Stimulated activated CD4-positive, alpha-beta T cell treated with anti-CD3 and anti-CD28 coated beads, Interleukin-2, amount 100 ng/mL, for 48 hours (primary cell): ENCODE results near the gene MRPL50.

Experiments used
- DNase-seq, 2 donors: peaks; one replicate each; pipeline ENCODE4 v3.0.0-alpha.2; 2020

Gene MRPL50

GRCh38 chr9:101372327-101373118 is 25.9 kb downstream of the MRPL50 start:
- DNase-seq = no peak

- DNase-seq = no peak
Observed at GRCh38 chr9:101371813-101372212, 26.6 kb downstream of the MRPL50 start.

- no peak for DNase-seq
Observed at GRCh38 chr9:101369884-101370531, 28.4 kb downstream of the MRPL50 start.

- DNase-seq = no peak
Observed at GRCh38 chr9:101369286-101369685, 29.1 kb downstream of the MRPL50 start.

- no peak for DNase-seq
Observed at GRCh38 chr9:101367323-101367722, 31.1 kb downstream of the MRPL50 start.

- DNase-seq = no peak
Observed at GRCh38 chr9:101366038-101366756, 32.2 kb downstream of the MRPL50 start.

DNA sequence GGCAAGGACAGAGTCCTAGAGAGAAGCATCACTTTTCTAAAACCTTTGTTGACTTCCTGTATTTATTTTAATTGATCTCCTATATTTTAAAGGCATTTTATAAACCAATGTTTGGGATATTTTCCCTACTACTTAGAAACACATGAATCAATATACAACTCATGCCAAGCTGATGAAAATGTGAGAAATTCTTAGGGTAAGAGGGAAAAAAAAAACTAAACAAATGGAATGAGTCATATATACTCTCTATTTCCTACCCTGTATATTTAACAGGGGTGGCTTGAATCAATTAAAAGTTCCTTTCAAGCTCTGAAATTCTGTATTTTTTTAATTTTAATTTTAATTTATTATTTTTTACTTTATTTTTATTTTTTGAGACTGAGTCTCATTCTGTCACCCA is 33.2 kb downstream of the MRPL50 start:
- DNase-seq = no peak

- DNase-seq = no peak
Observed at GRCh38 chr9:101362450-101362849, 36.0 kb downstream of the MRPL50 start.

DNA sequence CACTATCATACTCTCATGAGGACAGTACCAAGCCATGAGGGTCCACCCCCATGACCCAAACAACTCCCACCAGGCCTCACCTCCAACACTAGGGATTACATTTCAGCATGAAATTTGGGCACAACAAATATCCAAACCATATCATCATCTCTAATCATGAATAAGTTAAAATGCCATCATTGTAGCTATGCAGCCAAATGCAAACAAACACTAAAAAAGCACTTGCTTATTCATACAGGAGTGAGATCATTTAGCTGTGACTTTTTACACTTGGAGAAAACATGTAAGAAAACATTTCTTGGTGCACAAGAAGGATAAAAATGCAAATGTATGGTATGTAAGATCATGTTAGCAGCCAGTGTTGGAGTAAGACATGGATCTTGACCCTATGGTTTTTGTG is 37.8 kb downstream of the MRPL50 start:
- DNase-seq = no peak

DNA sequence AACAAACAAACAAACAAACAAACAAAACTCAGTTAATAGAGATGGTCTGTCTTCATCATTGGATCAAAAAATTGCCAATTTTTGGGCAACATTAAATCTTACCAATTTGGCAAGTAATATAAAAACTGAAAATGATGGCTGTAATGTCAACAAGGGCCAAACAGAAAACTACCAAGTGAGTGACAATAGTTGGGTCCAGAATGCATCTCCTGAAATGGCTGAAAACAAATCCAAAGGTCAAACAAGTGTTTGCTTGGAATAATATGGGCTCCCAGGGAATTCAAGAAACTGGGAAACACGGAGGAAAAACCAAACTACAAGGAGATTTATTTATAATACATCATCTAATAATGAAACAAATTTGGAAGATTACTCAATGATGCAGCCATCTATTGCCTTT is 38.7 kb downstream of the MRPL50 start:
- DNase-seq = no peak

- no peak for DNase-seq
Observed at GRCh38 chr9:101356619-101357018, 41.8 kb downstream of the MRPL50 start.

GRCh38 chr9:101354765-101355708 is 43.4 kb downstream of the MRPL50 start:
- DNase-seq = no peak

GRCh38 chr9:101354143-101354764 is 44.2 kb downstream of the MRPL50 start:
- DNase-seq = no peak

- DNase-seq = no peak
Observed at GRCh38 chr9:101353683-101354082, 44.7 kb downstream of the MRPL50 start.

GRCh38 chr9:101352892-101353463 is 45.4 kb downstream of the MRPL50 start:
- no peak for DNase-seq

DNA sequence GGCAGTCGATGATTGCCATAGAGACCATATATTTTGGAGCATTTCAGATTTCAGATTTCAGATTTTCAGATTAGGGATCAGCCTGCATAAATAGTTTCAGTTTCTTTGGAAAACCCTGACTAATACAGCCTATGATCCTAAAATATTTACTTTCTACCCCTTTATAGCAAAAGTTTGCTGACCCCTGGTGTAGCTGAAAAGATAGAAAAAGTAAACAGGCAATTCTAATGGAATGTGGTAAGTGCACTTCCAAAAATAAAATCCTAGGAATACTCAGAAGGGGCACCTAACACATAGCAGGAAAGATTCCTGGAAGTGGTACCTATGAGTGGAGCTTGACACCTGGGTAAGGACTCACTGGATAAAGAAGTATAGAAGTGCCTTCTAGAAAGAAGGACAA is 48.1 kb downstream of the MRPL50 start:
- no peak for DNase-seq

DNA sequence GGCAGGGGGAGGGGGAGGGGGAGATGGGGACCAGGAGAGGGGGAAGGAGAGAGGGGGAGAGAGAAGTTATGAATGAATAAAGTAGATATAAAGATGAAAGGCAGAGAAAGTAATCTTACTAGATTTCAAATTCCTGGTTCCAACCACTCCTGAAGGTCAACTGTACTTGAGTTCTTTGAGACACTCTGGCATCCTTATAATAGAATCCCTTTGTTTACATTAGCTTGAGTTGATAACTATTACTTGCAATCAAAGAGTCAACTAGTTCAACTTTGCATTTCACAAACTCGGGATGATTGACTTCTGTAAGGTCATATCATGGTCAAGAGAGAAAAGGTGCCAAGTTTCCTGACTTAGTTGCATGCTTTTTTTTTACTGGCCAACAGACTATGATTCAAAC is 55.8 kb downstream of the MRPL50 start:
- no peak for DNase-seq

DNA sequence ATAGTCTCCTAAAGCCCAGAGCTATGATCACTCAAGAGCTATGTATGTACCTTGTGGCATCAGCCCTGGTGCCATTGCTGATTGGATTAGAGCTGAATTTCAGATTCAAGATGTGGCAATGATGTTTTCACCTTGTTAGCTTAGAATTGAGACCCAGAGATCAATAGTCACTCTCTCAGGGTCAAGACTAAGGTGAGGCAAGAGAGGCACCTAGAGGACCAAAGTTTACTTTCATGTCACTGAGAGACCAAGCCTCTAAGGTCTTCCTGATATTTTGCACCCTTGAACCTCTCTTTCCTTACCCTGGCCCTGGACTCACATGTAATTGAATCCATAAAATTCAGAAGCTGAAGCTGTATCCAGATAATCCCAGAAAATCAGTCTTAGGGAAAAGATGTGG is 56.5 kb downstream of the MRPL50 start:
- DNase-seq = no peak
